Stimulated activated naive CD4-positive, alpha-beta T cell treated with Interleukin-2 at 50 U/mL for 16 hours (primary cell): ENCODE results near the gene BLACAT1.
"Not testable (repeated sequence)": the region's sequence is repeated elsewhere in the genome, so short reads cannot be mapped to it uniquely, and the experiment has no call there.

ENCODE experiments used
- DNase-seq: peaks from one replicate; lab custom pipeline; 2025; lab: John Stamatoyannopoulos, UW

The BLACAT1 gene

DNA sequence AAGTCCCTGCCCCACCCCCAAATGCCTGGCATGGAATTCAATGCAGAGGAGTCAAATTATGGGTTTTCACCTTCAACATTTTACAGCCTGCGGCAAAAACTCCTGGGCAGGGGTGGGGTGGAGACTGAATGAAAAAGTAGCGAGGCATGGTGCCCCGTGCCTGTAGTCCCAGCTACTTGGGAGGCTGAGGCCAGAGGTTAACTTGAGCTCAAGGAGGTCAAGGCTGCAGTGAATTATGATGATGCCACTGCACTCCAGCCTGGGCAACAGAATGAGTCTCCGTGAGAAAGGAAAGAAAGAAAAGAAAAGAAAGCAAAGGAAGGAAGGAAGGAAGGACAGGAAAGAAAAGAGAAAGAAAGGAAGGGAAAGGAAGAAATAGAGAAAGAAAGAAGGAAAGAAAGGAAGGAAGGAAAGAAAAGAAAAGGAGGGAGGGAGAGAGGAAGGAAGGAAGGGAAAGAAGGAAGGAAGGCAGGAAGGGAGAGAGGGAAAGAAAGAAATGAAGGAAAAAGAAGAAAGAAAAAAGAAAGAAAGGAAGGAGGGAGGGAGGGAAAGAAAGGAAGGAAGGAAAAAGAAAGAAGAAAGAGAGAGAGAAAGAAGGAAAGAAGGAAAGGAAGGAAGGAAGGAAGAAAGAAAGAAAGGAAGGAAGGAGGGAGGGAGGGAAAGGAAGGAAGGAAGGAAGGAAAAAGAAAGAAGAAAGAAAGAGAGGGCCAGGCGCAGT, 45.1 kb downstream of the BLACAT1 start:
- DNase-seq: no peak

DNA sequence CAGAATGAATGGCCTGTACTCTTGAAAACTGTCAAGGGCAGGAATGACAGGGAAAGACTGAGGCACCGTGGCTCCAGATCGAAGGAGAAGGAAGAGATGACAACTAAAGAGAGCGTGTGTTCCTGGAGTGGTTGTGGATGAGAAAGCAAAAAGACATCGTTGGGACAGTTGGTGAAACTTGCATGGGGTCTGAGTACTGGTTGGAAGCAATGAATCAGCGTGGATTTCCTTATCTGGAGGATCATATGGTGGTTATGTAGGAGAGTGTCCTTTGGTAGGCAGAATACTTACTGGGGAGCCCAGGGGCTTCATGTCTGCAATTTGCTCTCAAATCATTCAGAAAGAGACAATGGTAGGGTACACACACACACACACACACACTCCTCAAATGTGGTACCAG, 47.9 kb downstream of the BLACAT1 start:
- DNase-seq: no peak

DNA sequence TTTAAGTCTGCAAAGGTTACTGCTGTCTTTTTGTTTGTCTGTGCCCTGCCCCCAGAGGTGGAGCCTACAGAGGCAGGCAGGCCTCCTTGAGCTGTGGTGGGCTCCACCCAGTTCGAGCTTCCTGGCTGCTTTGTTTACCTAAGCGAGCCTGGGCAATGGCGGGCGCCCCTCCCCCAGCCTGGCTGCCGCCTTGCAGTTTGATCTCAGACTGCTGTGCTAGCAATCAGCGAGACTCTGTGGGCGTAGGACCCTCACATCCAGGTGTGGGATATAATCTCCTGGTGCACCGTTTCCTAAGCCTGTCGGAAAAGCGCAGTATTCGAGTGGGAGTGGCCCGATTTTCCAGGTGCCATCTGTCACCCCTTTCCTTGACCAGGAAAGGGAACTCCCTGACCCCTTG, 49.6 kb downstream of the BLACAT1 start:
- not testable (repeated sequence) for DNase-seq
